ELF-1 (cell line): ENCODE results near the gene POU2F1.
A peak's percentile ranks its signal among the peaks of the same experiment; 100 is the strongest.

ENCODE experiments used
- DNase-seq: peaks from one replicate; pipeline ENCODE4 v3.0.0-alpha.2; 2016; ENCODE audit warnings: low read depth, low spot score

Gene POU2F1

GRCh38 chr1:167420510-167420909 lies 199.8 kb downstream of the POU2F1 start:
- DNase-seq = no peak

- no peak for DNase-seq
These were observed 203.3 kb downstream of the POU2F1 start for GRCh38 chr1:167423684-167424619.

- no peak for DNase-seq
These were observed 204.8 kb downstream of the POU2F1 start for GRCh38 chr1:167425482-167425881.

GRCh38 chr1:167426716-167427115 lies 206.0 kb downstream of the POU2F1 start:
- no peak for DNase-seq

GRCh38 chr1:167427848-167428247 lies 207.2 kb downstream of the POU2F1 start:
- DNase-seq = no peak

GRCh38 chr1:167428395-167428794 lies 207.7 kb downstream of the POU2F1 start:
- DNase-seq = no peak

- DNase-seq = no peak
These were observed 208.9 kb downstream of the POU2F1 start for GRCh38 chr1:167429612-167430011.

GRCh38 chr1:167430134-167430848 lies 209.6 kb downstream of the POU2F1 start:
- DNase-seq = peak; percentile 39

GRCh38 chr1:167430849-167431242 lies 210.2 kb downstream of the POU2F1 start:
- DNase-seq = peak; percentile 15

GRCh38 chr1:167431261-167431908 lies 210.7 kb downstream of the POU2F1 start:
- DNase-seq = peak; percentile 41

- DNase-seq = no peak
These were observed 211.4 kb downstream of the POU2F1 start for GRCh38 chr1:167431909-167432650.

- no peak for DNase-seq
These were observed 212.1 kb downstream of the POU2F1 start for GRCh38 chr1:167432780-167433179.

- DNase-seq = no peak
These were observed 213.2 kb downstream of the POU2F1 start for GRCh38 chr1:167433884-167434283.

- no peak for DNase-seq
These were observed 213.6 kb downstream of the POU2F1 start for GRCh38 chr1:167434306-167434705.

GRCh38 chr1:167435484-167435883 lies 214.8 kb downstream of the POU2F1 start:
- no peak for DNase-seq

GRCh38 chr1:167438171-167439138 lies 217.8 kb downstream of the POU2F1 start:
- DNase-seq = no peak

- peak; percentile 73 for DNase-seq
These were observed 218.8 kb downstream of the POU2F1 start for GRCh38 chr1:167439301-167439988.

GRCh38 chr1:167440345-167440744 lies 219.7 kb downstream of the POU2F1 start:
- DNase-seq = no peak

GRCh38 chr1:167440776-167441175 lies 220.1 kb downstream of the POU2F1 start:
- DNase-seq = no peak

- no peak for DNase-seq
These were observed 220.5 kb downstream of the POU2F1 start for GRCh38 chr1:167441222-167441621.
